ENCODE results near the gene WDR3.

- TF ChIP-seq TAF1 (IDR thresholded peaks at IDR 0.05; ENCODE audit: borderline replicate concordance, low read depth, low read length) (no peak), POLR2AphosphoS5 (IDR thresholded peaks at IDR 0.05; ENCODE audit: low read depth, low read length) (no peak), POLR2A (IDR thresholded peaks at IDR 0.05; ENCODE audit: low read depth, low read length) (no peak)
Observed at GRCh38 chr1:117904485-117904884, 25.1 kb upstream of the WDR3 start.
